GM12875 (cell line): Measurements from ENCODE around the gene ASPDH.

Experiments
- H3K4me3 ChIP-seq: one replicate; pipeline ENCODE4 v1.5.1; 2011; ENCODE audit warnings: low read depth, low read length, control low read depth
- CTCF ChIP-seq: IDR thresholded peaks from 2 replicates; pipeline ENCODE4 v1.5.1; 2011; ENCODE audit warnings: low read depth, mild to moderate bottlenecking, control low read depth, inconsistent platforms, low read length, moderate library complexity, borderline replicate concordance; ENCODE audit not compliant: insufficient read depth

ASPDH gene

GRCh38 chr19:50551034-50551714 is 37.5 kb upstream of the ASPDH start:
- no peak for TF ChIP-seq CTCF
- no peak overlapping the region for H3K4me3 ChIP-seq

GRCh38 chr19:50550594-50550966 is 36.9 kb upstream of the ASPDH start:
- no peak overlapping the region for H3K4me3 ChIP-seq
- no peak for TF ChIP-seq CTCF

GRCh38 chr19:50549927-50550593 is 36.3 kb upstream of the ASPDH start:
- H3K4me3 ChIP-seq: no peak overlapping the region
- TF ChIP-seq CTCF: no peak

- H3K4me3 ChIP-seq: no peak overlapping the region
- TF ChIP-seq CTCF: no peak
Observed at GRCh38 chr19:50549059-50549926, 35.6 kb upstream of the ASPDH start.

- no peak overlapping the region for H3K4me3 ChIP-seq
- TF ChIP-seq CTCF: no peak
Observed at GRCh38 chr19:50548191-50549058, 34.7 kb upstream of the ASPDH start.

- no peak overlapping the region for H3K4me3 ChIP-seq
- no peak for TF ChIP-seq CTCF
Observed at GRCh38 chr19:50547385-50548190, 33.9 kb upstream of the ASPDH start.
